SK-N-SH treated with all-trans-retinoic acid at 6 μM for 48 hours (cell line): ENCODE results near the gene MYL3.

Source experiments
- ARNTL ChIP-seq: fragments of 450-650 bp; formaldehyde crosslinking; IDR thresholded peaks from 2 replicates; pipeline ENCODE4 v1.5.0; 2020; ENCODE audit warnings: low read depth, mild to moderate bottlenecking, moderate library complexity, borderline replicate concordance
- CSRNP3 ChIP-seq: fragments of 250-450 bp; sonication (Bioruptor Pico); IDR thresholded peaks from 2 replicates; pipeline ENCODE4 v1.5.1; 2021; ENCODE audit warnings: mild to moderate bottlenecking, moderate library complexity
- ZC3H10 ChIP-seq: fragments of 250-450 bp; sonication (Bioruptor Pico); IDR thresholded peaks from 2 replicates; pipeline ENCODE4 v1.5.1; 2021; ENCODE audit warnings: mild to moderate bottlenecking, moderate library complexity
- ZFP3 ChIP-seq: fragments of 250-450 bp; sonication (Bioruptor Pico); IDR thresholded peaks from 2 replicates; pipeline ENCODE4 v1.5.0; 2020; ENCODE audit warnings: mild to moderate bottlenecking, moderate library complexity

GRCh38 chr3:46908294-46908985 is 45.2 kb upstream of the MYL3 start:
- TF ChIP-seq ZFP3 = no peak
- TF ChIP-seq ZC3H10 = no peak
- TF ChIP-seq CSRNP3 = no peak
- TF ChIP-seq ARNTL = no peak
